Vagina (tissue), 2 donors: Measurements from ENCODE around the gene FAM222A.

ENCODE experiments used
- CTCF ChIP-seq, 3 experiments: fragments of 450-650 bp in 2 of 3; fragments of 200-600 bp in 1 of 3; sonication (generic) in 1 of 3; IDR thresholded peaks; one replicate each; pipeline ENCODE4 v1.5.1; 2017 to 2019; ENCODE audit warnings: antibody characterized with exemption in 3 of 3, mild to moderate bottlenecking in 2 of 3, moderate library complexity in 2 of 3
- POLR2A ChIP-seq, 2 donors: fragments of 450-650 bp; IDR thresholded peaks; one replicate each; pipeline ENCODE4 v1.6.1; 2017; ENCODE audit warnings: antibody characterized with exemption in 2 of 2, mild to moderate bottlenecking in 2 of 2, moderate library complexity in 2 of 2
- POLR2AphosphoS5 ChIP-seq, 2 donors: sonication (generic); formaldehyde crosslinking; IDR thresholded peaks; one replicate each; pipeline ENCODE4 v1.9.0; 2017; ENCODE audit warnings: antibody characterized with exemption in 2 of 2, mild to moderate bottlenecking in 2 of 2, low read depth in 1 of 2; ENCODE audit not compliant: insufficient read depth in 1 of 2

DNA sequence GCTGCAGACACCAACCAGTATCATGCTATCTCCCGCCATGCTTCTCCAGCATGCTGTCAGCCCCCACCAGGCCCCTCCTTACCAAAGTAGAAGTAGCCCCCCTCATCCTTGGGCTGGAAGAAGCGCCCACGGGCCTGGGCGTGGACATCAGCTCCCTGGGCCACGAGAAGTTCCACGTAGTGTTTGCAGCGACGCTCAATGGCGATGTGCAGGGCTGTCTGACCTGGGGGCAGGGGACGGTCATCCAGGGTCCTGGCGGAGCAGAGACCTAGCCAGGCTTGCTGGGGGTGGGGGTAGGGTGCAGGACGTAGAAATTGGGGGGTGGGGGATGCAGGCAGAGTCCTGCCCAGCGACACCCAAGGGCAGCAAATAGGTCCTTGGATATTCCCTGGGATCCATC, 86.9 kb downstream of the FAM222A start:
- TF ChIP-seq POLR2AphosphoS5 (IDR thresholded peaks at IDR 0.05; ENCODE audit: insufficient read depth in 1 of 2, low read depth in 1 of 2) (no peak), CTCF (IDR thresholded peaks at IDR 0.05) (no peak), POLR2A (IDR thresholded peaks at IDR 0.05) (no peak)
